ENCODE results near the gene HOXA6. TPM values are rescaled to one million over a fixed set of nuclear protein-coding genes. Genes with fewer than 3 reads are reported as not detected.

The HOXA6 gene
- total RNA-seq, 6 experiments from 2014 or later = not detected

DNA sequence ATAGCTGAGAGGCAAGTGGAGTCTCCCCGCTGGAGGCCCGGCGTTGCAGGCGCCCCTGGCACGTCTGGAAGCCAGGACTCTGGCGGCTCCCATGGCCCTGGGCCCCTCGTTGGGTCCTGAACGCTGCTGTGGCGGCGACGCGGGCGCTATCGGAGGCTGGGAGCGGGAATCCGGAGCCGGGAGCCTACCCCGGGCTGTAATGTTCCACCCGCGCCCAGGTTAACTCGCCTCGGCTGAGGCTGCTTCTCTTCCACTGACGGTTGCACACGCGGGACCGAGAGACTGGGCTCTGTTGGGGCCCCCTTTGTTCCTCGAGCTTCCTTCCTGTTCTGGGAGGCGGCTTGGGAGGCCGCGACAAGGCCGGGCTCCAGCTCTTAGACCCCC is 2.8 kb downstream of the HOXA6 start:
- 41% methylated on average over 3 of the region's 31 CpGs for WGBS (ENCODE audit: insufficient coverage, low coverage, low lambda C conversion rate, missing lambda C conversion rate)
- intact Hi-C loops (cut with DNase I) = no loop called here
- no peak overlapping the region for H3K4me3 ChIP-seq
- no peak for TF ChIP-seq POLR2A (IDR thresholded peaks at IDR 0.05)
- TF ChIP-seq, protein P1, sequence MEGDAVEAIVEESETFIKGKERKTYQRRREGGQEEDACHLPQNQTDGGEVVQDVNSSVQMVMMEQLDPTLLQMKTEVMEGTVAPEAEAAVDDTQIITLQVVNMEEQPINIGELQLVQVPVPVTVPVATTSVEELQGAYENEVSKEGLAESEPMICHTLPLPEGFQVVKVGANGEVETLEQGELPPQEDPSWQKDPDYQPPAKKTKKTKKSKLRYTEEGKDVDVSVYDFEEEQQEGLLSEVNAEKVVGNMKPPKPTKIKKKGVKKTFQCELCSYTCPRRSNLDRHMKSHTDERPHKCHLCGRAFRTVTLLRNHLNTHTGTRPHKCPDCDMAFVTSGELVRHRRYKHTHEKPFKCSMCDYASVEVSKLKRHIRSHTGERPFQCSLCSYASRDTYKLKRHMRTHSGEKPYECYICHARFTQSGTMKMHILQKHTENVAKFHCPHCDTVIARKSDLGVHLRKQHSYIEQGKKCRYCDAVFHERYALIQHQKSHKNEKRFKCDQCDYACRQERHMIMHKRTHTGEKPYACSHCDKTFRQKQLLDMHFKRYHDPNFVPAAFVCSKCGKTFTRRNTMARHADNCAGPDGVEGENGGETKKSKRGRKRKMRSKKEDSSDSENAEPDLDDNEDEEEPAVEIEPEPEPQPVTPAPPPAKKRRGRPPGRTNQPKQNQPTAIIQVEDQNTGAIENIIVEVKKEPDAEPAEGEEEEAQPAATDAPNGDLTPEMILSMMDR (IDR thresholded peaks at IDR 0.05) = no peak
- no peaks in the 10 kb centered on the region for H3K9me3 ChIP-seq
- ATAC-seq (no peak), DNase-seq (peak in 1 of 3 donors; percentile 55)
- no peaks in the 10 kb centered on the region for H3K4me1 ChIP-seq
- H3K27me3 ChIP-seq = peaks cover 11 to 75% of the 10 kb centered on the region in 2 donors
- H3K27ac ChIP-seq = no peak overlapping the region
- no peaks in the 10 kb centered on the region for H3K36me3 ChIP-seq

DNA sequence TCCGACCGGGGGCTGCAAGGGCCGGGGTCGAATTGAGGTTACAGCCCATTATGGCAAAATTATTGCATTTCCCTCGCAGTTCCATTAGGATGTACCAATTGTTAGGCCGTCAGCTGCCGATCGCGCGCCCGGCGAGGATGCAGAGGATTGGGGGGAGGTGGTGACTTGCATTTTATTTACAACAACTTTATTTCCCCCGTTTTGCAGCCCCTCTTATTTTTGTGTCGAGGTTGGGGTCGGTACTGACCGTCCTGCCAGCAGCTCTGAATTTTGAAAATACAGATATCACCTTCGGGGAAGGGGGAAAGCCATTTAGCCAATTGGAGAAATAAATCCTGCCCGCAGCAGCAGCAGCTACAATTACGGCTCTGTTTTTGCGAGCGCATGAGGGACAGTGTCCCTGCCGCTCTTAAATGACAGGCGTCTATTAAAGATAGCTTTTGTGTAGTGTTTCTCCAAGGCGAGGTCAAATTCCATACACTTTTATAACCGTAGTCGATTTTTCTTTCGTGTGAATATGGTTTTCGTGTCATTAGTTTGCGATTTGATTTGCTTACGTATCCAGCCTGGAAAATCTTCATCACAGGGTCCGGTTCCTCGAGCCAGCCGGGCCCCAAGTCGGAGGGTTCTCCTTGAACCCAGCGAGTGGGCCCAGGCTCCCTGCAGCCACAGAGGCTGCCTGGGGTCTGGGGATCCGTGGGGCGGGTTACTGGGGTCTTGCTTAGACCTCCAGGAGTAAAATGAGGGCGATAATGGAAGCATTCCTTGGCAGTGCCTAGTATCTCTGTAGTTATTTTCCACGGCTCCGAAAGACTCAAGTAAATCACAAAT is 3.4 kb downstream of the HOXA6 start:
- Histone ChIP-seq H3K36me3 (no peaks in the 10 kb centered on the region), H3K27ac (no peak overlapping the region), H3K4me3 (no peak overlapping the region), H3K9me3 (no peaks in the 10 kb centered on the region), H3K27me3 (peaks cover 12 to 81% of the 10 kb centered on the region in 2 donors), H3K4me1 (no peaks in the 10 kb centered on the region)
- 36% methylated on average over 32 of the region's 40 CpGs for WGBS (ENCODE audit: insufficient coverage, low coverage, low lambda C conversion rate, missing lambda C conversion rate)
- intact Hi-C loops (cut with DNase I) = no loop called here
- TF ChIP-seq, protein P1 (IDR thresholded peaks at IDR 0.05) = peak in 1 of 4 donors; percentile 49
- no peak for TF ChIP-seq POLR2A (IDR thresholded peaks at IDR 0.05)
- ATAC-seq (no peak), DNase-seq (no peak)

DNA sequence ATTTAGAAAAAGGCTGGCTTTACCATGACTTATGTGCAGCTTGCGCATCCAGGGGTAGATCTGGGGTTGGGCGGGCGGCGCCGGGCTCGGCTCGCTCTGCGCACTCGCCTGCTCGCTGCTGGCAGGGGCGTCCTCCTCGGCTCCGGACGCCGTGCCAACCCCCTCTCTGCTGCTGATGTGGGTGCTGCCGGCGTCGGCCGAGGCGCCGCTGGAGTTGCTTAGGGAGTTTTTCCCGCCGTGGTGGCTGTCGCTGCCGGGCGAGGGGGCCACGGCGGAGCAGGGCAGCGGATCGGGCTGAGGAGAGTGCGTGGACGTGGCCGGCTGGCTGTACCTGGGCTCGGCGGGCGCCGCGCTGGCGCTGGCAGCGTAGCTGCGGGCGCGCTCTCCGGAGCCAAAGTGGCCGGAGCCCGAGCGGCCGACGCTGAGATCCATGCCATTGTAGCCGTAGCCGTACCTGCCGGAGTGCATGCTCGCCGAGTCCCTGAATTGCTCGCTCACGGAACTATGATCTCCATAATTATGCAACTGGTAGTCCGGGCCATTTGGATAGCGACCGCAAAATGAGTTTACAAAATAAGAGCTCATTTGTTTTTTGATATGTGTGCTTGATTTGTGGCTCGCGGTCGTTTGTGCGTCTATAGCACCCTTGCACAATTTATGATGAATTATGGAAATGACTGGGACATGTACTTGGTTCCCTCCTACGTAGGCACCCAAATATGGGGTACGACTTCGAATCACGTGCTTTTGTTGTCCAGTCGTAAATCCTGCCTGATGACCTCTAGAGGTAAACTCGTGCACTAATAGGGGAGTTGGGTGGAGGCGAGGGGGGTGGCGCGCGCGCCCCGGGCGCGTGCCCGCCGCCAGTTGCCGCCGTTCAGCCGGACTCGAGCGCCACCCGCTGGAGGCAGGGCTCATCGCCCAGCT is 4.3 kb downstream of the HOXA6 start, which contains the start of gene HOXA5:
Gene HOXA5 (minus strand): TSS at position 659 of the 927 bp plus-strand sequence. CDS start 74 bp downstream, at position 585.
- TF ChIP-seq, protein P1 (IDR thresholded peaks at IDR 0.05) = peak in 3 of 4 donors; percentile 45 to 48 (median 46)
- TF ChIP-seq POLR2A (IDR thresholded peaks at IDR 0.05) = peak; percentile 26
- peak; percentile 62 to 78 (median 76) for ATAC-seq
- whole genome bisulfite sequencing (ENCODE audit: insufficient coverage, low coverage, low lambda C conversion rate, missing lambda C conversion rate) = 22% methylated on average over 29 of the region's 86 CpGs

DNA sequence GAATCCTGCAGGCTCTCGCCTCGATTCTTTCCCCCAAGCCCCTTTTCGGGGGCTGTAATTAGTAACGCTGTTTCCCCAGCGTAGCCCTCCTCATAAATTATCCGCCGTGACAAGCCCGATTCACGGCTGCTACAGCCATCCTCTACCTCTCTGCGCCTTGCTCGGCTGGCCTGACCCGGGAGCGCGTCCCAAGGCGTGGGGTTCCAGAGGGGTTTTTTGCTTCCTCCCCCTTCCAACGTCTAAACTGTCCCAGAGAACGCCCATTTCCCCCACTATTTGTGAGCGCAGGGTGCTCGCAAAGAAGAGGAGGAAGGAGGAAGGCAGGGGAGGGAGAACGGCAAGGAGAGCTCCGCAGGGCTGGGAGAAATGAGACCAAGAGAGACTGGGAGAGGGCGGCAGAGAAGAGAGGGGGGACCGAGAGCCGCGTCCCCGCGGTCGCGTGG is 5.0 kb downstream of the HOXA6 start:
- Histone ChIP-seq H3K4me3 (peak overlapping the region; percentile 28 to 46 (median 41)), H3K4me1 (no peaks in the 10 kb centered on the region), H3K9me3 (no peaks in the 10 kb centered on the region), H3K36me3 (no peaks in the 10 kb centered on the region), H3K27ac (peak overlapping the region; percentile 35 to 69 (median 67)), H3K27me3 (peaks cover 5 to 76% of the 10 kb centered on the region in 2 donors)
- intact Hi-C loops (cut with DNase I) = no loop called here
- ATAC-seq (no peak), DNase-seq (no peak)
- WGBS (ENCODE audit: insufficient coverage, low coverage, low lambda C conversion rate, missing lambda C conversion rate) = 15% methylated on average over 28 of the region's 29 CpGs
- TF ChIP-seq, protein P1 (IDR thresholded peaks at IDR 0.05) = no peak
- TF ChIP-seq POLR2A (IDR thresholded peaks at IDR 0.05) = no peak

More for the DNA sequence above, 4.3 kb downstream of the HOXA6 start, which contains the start of gene HOXA5:
- intact Hi-C loops (cut with DNase I) = no loop called here
- H3K36me3 ChIP-seq = no peaks in the 10 kb centered on the region
- H3K4me3 ChIP-seq = peak within 1 kb of the TSS; percentile 28 to 46 (median 41)
- peak in 2 of 3 donors; percentile 65 to 67 for DNase-seq
- no peaks in the 10 kb centered on the region for H3K9me3 ChIP-seq
- H3K27me3 ChIP-seq = peaks cover 5 to 81% of the 10 kb centered on the region in 2 donors
- peak within 1 kb of the TSS; percentile 35 to 69 (median 67) for H3K27ac ChIP-seq
- no peaks in the 10 kb centered on the region for H3K4me1 ChIP-seq
